Heart left ventricle (tissue), 13 donors: Measurements from ENCODE around the gene IL1B.

ENCODE experiments used
- POLR2A ChIP-seq, 2 donors: fragments of 450-650 bp; IDR thresholded peaks; one replicate each; pipeline ENCODE4 v1.6.1; 2017; ENCODE audit warnings: antibody characterized with exemption in 2 of 2, mild to moderate bottlenecking in 2 of 2, moderate library complexity in 2 of 2
- TF ChIP-seq, protein P1 (sequence below), 12 donors: fragments of 200-600 bp; sonication (generic) in 4 of 12; IDR thresholded peaks; one replicate each; pipeline versions ENCODE4 v1.5.0 to v1.8.0; 2018 to 2022; ENCODE audit warnings: antibody characterized with exemption in 12 of 12, mild to moderate bottlenecking in 5 of 12
- donor health status: ischemic (EF 13 %, LVEDD 7.1; RV severe dilation, severe dysfunction).
- donor health status: DM: no; HTN: yes; CAD: no.
- donor health status: DM: no; HTN: no; CAD: no.
- donor health status: ischemic (EF 25% LVEDD 6.9; RV normal size, moderate dysfunction).
- donor health status: ischemic (EF 25% LVEDD 5.7; RV mildly dilated, moderate dysfunction).
- donor health status: ischemic (EF 35%, LVEDD 5.7; RV mildly dilated, moderate dysfunction).
- donor health status: nonischemic (EF 11% LVEDD 7.7; RV severe dilation, severe dysfunction).
- donor health status: DM: yes; HTN: yes; CAD: no.
- donor health status: PGD.
- donor health status: ischemic (EF 29% LVEDD 5.4; RV normal size, mild dysfunction).
- donor health status: nonischemic (EF 23%, LVEDD 6.1; RV moderate dilation, normal function).

DNA sequence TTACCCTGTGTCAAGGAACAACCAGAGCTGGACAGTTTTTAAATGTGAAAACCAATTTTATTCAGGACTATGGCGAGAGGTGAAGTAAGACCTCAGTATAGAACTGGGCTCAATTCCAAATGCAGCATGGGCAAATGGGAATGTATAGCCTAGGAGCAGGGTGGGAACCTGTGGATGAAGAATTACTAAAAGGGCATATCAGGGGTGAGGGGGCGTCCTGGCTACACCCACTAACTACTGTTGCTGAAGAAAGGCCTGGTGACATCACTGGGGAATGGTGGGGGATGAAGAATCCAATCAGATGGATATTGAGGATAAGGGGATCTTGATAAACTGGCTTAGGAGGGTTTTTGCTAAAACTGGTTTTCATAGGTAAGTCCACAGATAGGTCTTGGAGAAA, 47.1 kb upstream of the IL1B start:
- TF ChIP-seq, protein P1, sequence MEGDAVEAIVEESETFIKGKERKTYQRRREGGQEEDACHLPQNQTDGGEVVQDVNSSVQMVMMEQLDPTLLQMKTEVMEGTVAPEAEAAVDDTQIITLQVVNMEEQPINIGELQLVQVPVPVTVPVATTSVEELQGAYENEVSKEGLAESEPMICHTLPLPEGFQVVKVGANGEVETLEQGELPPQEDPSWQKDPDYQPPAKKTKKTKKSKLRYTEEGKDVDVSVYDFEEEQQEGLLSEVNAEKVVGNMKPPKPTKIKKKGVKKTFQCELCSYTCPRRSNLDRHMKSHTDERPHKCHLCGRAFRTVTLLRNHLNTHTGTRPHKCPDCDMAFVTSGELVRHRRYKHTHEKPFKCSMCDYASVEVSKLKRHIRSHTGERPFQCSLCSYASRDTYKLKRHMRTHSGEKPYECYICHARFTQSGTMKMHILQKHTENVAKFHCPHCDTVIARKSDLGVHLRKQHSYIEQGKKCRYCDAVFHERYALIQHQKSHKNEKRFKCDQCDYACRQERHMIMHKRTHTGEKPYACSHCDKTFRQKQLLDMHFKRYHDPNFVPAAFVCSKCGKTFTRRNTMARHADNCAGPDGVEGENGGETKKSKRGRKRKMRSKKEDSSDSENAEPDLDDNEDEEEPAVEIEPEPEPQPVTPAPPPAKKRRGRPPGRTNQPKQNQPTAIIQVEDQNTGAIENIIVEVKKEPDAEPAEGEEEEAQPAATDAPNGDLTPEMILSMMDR (IDR thresholded peaks at IDR 0.05): no peak
- TF ChIP-seq POLR2A (IDR thresholded peaks at IDR 0.05): no peak
